Midbrain (tissue), 1 donor: ENCODE data around the gene CHRNB1.

ENCODE experiments used
- DNase-seq: peaks from one replicate; lab custom pipeline; 2025; lab: John Stamatoyannopoulos, UW

Gene CHRNB1

DNA sequence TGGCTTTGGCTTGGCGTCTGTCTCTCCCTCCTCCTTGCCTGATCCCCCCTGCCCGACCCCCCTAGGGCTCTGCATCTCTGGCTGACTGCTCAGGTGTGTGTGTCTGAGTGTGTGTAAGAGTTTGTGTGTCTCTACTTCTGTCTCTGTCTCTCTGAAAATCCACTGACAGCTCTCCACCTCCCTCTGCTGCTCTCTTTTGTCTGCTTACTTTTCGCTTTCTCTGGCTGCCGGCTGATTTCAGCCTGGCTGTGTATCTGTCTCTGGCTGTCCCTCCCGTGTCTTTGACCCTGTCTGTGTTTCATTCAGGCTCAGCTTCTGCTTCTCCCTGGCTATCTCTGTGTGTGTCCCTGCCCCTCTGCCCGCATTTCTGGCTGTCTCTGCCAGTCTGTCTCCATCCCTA lies 28.5 kb upstream of the CHRNB1 start:
- no peak for DNase-seq

DNA sequence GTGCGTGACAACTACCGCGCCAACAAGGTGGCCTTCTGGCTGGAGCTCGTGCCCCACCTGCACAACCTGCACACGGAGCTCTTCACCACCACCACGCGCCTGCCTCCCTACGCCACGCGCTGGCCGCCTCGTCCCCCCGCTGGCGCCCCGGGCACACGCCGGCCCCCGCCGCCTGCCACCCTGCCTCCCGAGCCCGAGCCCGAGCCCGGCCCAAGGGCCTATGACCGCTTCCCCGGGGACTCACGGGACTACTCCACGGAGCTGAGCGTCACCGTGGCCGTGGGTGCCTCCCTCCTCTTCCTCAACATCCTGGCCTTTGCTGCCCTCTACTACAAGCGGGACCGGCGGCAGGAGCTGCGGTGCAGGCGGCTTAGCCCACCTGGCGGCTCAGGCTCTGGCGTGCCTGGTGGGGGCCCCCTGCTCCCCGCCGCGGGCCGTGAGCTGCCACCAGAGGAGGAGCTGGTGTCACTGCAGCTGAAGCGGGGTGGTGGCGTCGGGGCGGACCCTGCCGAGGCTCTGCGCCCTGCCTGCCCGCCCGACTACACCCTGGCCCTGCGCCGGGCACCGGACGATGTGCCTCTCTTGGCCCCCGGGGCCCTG lies 27.7 kb upstream of the CHRNB1 start:
- DNase-seq: no peak

- DNase-seq: no peak
Measured at GRCh38 chr17:7418472-7419152, 26.2 kb upstream of the CHRNB1 start.

GRCh38 chr17:7419819-7420610 lies 24.8 kb upstream of the CHRNB1 start, which contains the start of gene SPEM1:
Gene SPEM1 (plus strand): TSS chr17:7420324. CDS start chr17:7420385, 61 bp downstream.
- DNase-seq: no peak

GRCh38 chr17:7421186-7421585 lies 23.7 kb upstream of the CHRNB1 start:
- DNase-seq: no peak

GRCh38 chr17:7423679-7424078 lies 21.2 kb upstream of the CHRNB1 start:
- no peak for DNase-seq

DNA sequence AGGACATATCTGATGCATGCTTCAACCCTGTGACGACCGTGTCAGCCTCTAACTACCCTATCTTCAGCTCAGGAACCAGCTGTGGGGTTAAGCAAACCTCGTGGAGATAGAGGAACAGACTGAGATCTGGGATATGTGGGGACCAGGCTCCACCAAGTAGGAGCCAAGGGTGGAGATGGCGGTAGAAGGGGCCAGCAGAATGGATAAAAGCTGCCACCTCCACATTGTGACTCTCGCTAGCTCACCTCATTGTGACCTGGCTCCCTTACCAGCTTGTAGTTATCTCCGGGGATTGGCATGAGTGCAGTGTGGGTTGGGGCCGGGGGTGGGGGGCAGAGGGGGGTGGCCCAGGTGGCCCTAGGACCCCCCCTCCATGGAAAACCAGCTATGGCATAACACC lies 19.5 kb upstream of the CHRNB1 start, which contains the start of gene SPEM2:
Gene SPEM2, plus strand, starts transcription at position 301 of the 400 bp plus-strand sequence. Its CDS starts 73 bp downstream, at position 374.
- DNase-seq: no peak

- no peak for DNase-seq
Measured at GRCh38 chr17:7425756-7426155, 19.1 kb upstream of the CHRNB1 start.

DNA sequence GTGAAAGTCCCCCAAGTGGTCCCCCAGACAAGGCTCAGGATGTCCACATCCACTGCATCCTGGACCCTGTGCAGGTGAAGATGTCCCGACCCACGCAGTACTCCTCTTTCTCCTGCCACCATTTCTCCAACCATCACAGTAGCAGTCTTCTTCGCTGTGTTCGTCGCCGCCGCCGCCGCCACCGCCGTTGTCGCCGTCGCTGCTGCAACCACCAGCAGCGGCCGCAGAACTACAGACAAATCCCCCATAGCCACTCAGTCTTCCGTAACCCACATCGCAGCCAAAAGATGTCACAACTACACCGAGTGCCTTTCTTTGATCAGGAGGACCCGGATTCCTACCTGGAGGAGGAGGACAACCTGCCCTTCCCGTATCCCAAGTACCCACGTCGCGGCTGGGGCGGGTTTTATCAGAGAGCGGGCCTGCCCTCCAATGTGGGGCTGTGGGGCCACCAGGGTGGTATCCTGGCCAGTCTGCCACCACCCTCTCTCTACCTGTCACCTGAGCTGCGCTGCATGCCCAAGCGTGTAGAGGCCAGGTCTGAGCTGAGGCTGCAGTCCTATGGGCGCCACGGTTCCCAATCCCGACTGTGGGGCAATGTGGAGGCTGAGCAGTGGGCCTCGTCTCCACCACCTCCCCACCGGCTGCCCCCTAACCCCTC lies 18.5 kb upstream of the CHRNB1 start:
- no peak for DNase-seq

GRCh38 chr17:7426896-7427489 lies 17.9 kb upstream of the CHRNB1 start:
- no peak for DNase-seq

- DNase-seq: no peak
Measured at GRCh38 chr17:7427549-7427948, 17.3 kb upstream of the CHRNB1 start.

- no peak for DNase-seq
Measured at GRCh38 chr17:7428557-7428956, 16.3 kb upstream of the CHRNB1 start, which contains the start of gene SPEM3. Gene SPEM3 (plus strand): TSS chr17:7428857. CDS start chr17:7428903, 46 bp downstream.

DNA sequence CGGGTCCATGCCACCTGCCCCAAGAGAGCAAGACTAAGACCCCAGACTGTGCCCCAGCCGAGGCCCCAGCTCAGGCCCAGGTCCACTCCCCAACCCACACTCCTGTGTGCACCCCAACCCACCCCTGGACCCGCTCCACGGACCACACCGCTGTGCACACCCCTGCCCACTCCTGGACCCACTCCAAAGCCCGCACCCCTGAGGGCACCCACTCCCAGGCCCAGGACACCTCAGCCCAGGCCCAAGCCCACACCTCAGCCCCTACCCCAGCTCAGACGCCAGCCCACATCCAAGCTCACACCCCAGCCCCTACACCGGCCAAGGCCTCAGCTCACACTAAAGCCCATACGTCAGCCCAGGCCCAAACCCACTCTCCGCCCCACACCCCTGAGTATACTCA lies 15.1 kb upstream of the CHRNB1 start:
- DNase-seq: no peak

GRCh38 chr17:7431231-7431630 lies 13.6 kb upstream of the CHRNB1 start:
- no peak for DNase-seq

- DNase-seq: no peak
Measured at GRCh38 chr17:7432296-7432695, 12.6 kb upstream of the CHRNB1 start.

GRCh38 chr17:7435676-7436555 lies 8.9 kb upstream of the CHRNB1 start:
- no peak for DNase-seq

- DNase-seq: peak; percentile 84
Measured at GRCh38 chr17:7436556-7437368, 8.1 kb upstream of the CHRNB1 start.

GRCh38 chr17:7437369-7437863 lies 7.4 kb upstream of the CHRNB1 start:
- DNase-seq: no peak

GRCh38 chr17:7437950-7438614 lies 6.8 kb upstream of the CHRNB1 start:
- DNase-seq: peak; percentile 67
